Right cardiac atrium (tissue), 5 donors: Measurements from ENCODE around the gene RASGRP1. TPM values are rescaled to one million over a fixed set of nuclear protein-coding genes. Genes with fewer than 3 reads are reported as not detected.

ENCODE experiments used
- ATAC-seq, 2 donors: fragments of 200-7000 bp; cut with Tn5 transposase; one replicate each; pipeline versions ENCODE4 v1.8.0 to v1.9.1; 2020; ENCODE audit warnings: moderate library complexity in 2 of 2, mild to moderate bottlenecking in 1 of 2
- DNase-seq, 3 donors: peaks; one replicate each; pipeline ENCODE4 v3.0.0-alpha.2; 2020
- H3K27ac ChIP-seq: one replicate; pipeline ENCODE4 v1.5.1; 2013; ENCODE audit warnings: mild to moderate bottlenecking, low read length, control low read depth, moderate library complexity
- H3K27me3 ChIP-seq: one replicate; pipeline ENCODE4 v1.6.1; 2013; ENCODE audit not compliant: control insufficient read depth, insufficient read depth
- H3K4me1 ChIP-seq: one replicate; pipeline ENCODE4 v1.6.1; 2013; ENCODE audit warnings: low read length; ENCODE audit not compliant: control insufficient read depth, insufficient read depth
- H3K4me3 ChIP-seq: one replicate; pipeline ENCODE4 v1.5.1; 2013; ENCODE audit warnings: low read length, control low read depth
- H3K9me3 ChIP-seq: one replicate; pipeline ENCODE4 v1.6.1; 2013; ENCODE audit warnings: low read length; ENCODE audit not compliant: control insufficient read depth
- WGBS: extraction: QIAGEN DNeasy Blood & Tissue Kit; methylation state at CpG from one replicate; pipeline ENCODE4 v1.1.7; 2013; 5-methylcytosine and 5-hydroxymethylcytosine counted together
- intact Hi-C, 4 donors: fragments of 100-400 bp; cut with DNase I; formaldehyde crosslinking; loops; one replicate each; pipeline versions ENCODE4 v1.11.0 to v1.14.0; 2022 to 2023
- polyA plus RNA-seq: library from polyadenylated mRNA; stranded (reverse); fragments of 200-250 nt; gene quantifications from one replicate; pipeline ENCODE4 v1.2.3, GENCODE V29; 2013
- total RNA-seq, 4 donors: library from RNA; stranded (reverse); fragmentation: NEBNext Ultra II Directional; extraction: Animal tissue kit (Norgen Biotek cat#: 25700); gene quantifications; one replicate each; pipeline ENCODE4 v1.2.1, GENCODE V29; 2021
- donor health status: healthy with polysubstance abuse.
- donor health status: DM: no; HTN: yes; CAD: no.
- donor health status: DM: no; HTN: no; CAD: no.
- donor health status: DM: no; HTN: yes; CAD: no; lungs with severe emphysema.
- donor health status: DM: yes; HTN: yes; CAD: no.

Gene RASGRP1
- total and polyA plus RNA-seq, 5 donors: 0.43 to 3.5 (median 1.4) TPM

GRCh38 chr15:38521316-38521715 lies 43.3 kb downstream of the RASGRP1 start:
- intact Hi-C loops: no loop called here
- no peak for ATAC-seq
- no peak overlapping the region for H3K27ac ChIP-seq
- no peak overlapping the region for H3K4me3 ChIP-seq
- no peaks in the 10 kb centered on the region for H3K4me1 ChIP-seq
- H3K27me3 ChIP-seq: no peaks in the 10 kb centered on the region
- DNase-seq: no peak
- no peaks in the 10 kb centered on the region for H3K9me3 ChIP-seq
- WGBS: 70% methylated on average over 5 of the region's 5 CpGs

GRCh38 chr15:38520035-38520434 lies 44.6 kb downstream of the RASGRP1 start:
- ATAC-seq (no peak), DNase-seq (no peak)
- H3K4me1 ChIP-seq: no peaks in the 10 kb centered on the region
- H3K4me3 ChIP-seq: no peak overlapping the region
- no peaks in the 10 kb centered on the region for H3K27me3 ChIP-seq
- H3K9me3 ChIP-seq: no peaks in the 10 kb centered on the region
- 81% methylated on average over 3 of the region's 3 CpGs for WGBS
- H3K27ac ChIP-seq: no peak overlapping the region
- intact Hi-C loops: no loop called here

- Histone ChIP-seq H3K27ac (no peak overlapping the region), H3K4me3 (no peak overlapping the region), H3K9me3 (no peaks in the 10 kb centered on the region), H3K4me1 (no peaks in the 10 kb centered on the region), H3K27me3 (no peaks in the 10 kb centered on the region)
- intact Hi-C loops: no loop called here
- no peak for DNase-seq
- ATAC-seq: no peak
- 88% methylated on average over 4 of the region's 4 CpGs for WGBS
Measured at GRCh38 chr15:38518084-38518483, 46.5 kb downstream of the RASGRP1 start.

DNA sequence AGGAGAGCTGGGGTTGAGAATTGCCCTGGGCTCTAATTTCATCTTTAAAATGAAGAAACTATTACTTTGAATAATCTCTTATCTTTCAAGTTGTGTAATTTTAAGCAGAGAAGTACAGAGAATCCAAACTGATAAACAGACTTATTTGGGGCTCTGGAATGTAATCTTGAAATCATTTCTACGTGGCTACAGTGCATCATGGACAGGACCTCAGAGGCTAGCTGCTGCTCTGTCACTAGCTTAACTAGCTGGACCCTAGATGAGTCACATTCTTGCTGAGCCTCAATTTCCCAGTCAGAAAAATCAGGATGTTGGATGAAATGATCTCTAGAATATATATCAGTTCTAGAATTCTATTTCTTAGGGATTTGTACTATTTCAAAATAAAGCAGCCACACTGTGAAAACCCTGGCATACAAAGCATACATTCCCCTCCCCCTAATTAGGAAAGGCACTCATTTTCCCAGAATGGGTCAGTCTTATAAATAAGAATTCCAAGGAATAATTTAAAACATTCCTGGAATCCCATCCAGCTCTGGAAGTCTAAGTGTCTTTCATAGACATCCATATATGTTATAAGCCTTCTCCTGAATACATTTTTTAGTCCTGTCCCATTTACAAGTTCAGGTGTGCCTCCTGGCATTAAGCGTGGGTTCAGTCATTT lies 47.2 kb downstream of the RASGRP1 start:
- ATAC-seq: no peak
- intact Hi-C loops: no loop called here
- H3K27me3 ChIP-seq: no peaks in the 10 kb centered on the region

GRCh38 chr15:38516626-38517025 lies 48.0 kb downstream of the RASGRP1 start:
- intact Hi-C loops: no loop called here
- no peaks in the 10 kb centered on the region for H3K4me1 ChIP-seq
- no peak overlapping the region for H3K4me3 ChIP-seq
- H3K9me3 ChIP-seq: no peaks in the 10 kb centered on the region
- no peak overlapping the region for H3K27ac ChIP-seq
- DNase-seq (no peak), ATAC-seq (no peak)
- H3K27me3 ChIP-seq: no peaks in the 10 kb centered on the region
- WGBS: 69% methylated on average over 5 of the region's 5 CpGs

More for the DNA sequence above, 47.2 kb downstream of the RASGRP1 start:
- Histone ChIP-seq H3K4me3 (no peak overlapping the region), H3K27ac (no peak overlapping the region), H3K9me3 (no peaks in the 10 kb centered on the region), H3K4me1 (no peaks in the 10 kb centered on the region)
- WGBS: 55% methylated on average over 2 of the region's 2 CpGs
- no peak for DNase-seq

GRCh38 chr15:38514601-38515000 lies 50.0 kb downstream of the RASGRP1 start:
- no peaks in the 10 kb centered on the region for H3K9me3 ChIP-seq
- no peak overlapping the region for H3K4me3 ChIP-seq
- no peak for DNase-seq
- H3K4me1 ChIP-seq: no peaks in the 10 kb centered on the region
- no peak for ATAC-seq
- H3K27me3 ChIP-seq: no peaks in the 10 kb centered on the region
- WGBS: 46% methylated on average over 2 of the region's 2 CpGs
- H3K27ac ChIP-seq: no peak overlapping the region
- intact Hi-C loops: no loop called here

GRCh38 chr15:38512901-38513300 lies 51.7 kb downstream of the RASGRP1 start:
- Histone ChIP-seq H3K27ac (no peak overlapping the region), H3K9me3 (no peaks in the 10 kb centered on the region), H3K4me1 (no peaks in the 10 kb centered on the region), H3K27me3 (no peaks in the 10 kb centered on the region), H3K4me3 (no peak overlapping the region)
- 89% methylated on average over 1 of the region's 1 CpG for WGBS
- DNase-seq (no peak), ATAC-seq (no peak)
- intact Hi-C loops: no loop called here

DNA sequence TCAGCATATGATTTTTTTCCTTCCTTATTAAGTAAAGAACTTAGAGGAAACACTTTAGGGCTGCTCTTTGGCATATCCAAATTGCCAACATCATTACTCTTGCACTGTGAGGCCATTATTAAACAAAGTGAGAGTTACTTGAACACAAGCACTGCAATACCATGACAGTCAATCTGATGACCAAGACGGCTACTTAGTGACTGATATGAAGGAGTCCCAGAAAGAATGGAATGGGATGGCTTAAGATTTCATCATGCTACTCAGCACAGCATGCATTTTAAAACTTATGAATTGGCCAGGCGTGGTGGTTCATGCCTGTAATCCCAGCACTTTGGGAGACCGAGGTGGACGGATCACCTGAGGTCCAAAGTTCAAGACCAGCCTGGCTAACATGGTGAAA lies 55.5 kb downstream of the RASGRP1 start:
- no peaks in the 10 kb centered on the region for H3K9me3 ChIP-seq
- DNase-seq (no peak), ATAC-seq (no peak)
- H3K4me1 ChIP-seq: no peaks in the 10 kb centered on the region
- H3K27me3 ChIP-seq: no peaks in the 10 kb centered on the region
- WGBS: 89% methylated on average over 4 of the region's 4 CpGs
- H3K4me3 ChIP-seq: no peak overlapping the region
- H3K27ac ChIP-seq: no peak overlapping the region
- intact Hi-C loops: no loop called here

DNA sequence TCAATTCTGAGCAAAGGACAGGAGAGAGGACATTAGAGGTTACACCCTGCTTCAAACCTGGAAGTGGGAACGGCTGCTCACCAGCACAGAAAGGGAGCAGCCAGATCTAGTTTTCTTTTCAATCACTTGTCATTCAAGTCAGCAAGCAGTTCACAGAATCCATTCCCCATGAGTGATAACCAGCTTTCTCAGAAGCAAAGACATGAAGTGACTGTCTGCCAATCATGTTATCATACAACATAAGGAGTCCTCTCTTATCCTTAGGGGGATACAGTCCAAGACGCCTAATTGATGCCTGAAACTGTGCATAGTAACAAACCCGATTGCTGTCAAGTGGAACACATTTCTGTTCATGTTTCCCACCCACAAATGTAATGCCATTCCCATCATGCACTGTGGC lies 56.0 kb downstream of the RASGRP1 start:
- Histone ChIP-seq H3K4me1 (no peaks in the 10 kb centered on the region), H3K27ac (no peak overlapping the region), H3K9me3 (no peaks in the 10 kb centered on the region), H3K4me3 (no peak overlapping the region), H3K27me3 (no peaks in the 10 kb centered on the region)
- DNase-seq: no peak
- no peak for ATAC-seq
- intact Hi-C loops: no loop called here
- WGBS: 57% methylated on average over 3 of the region's 3 CpGs

GRCh38 chr15:38507570-38507969 lies 57.0 kb downstream of the RASGRP1 start:
- H3K4me3 ChIP-seq: no peak overlapping the region
- H3K9me3 ChIP-seq: no peaks in the 10 kb centered on the region
- intact Hi-C loops: no loop called here
- 86% methylated on average over 7 of the region's 7 CpGs for WGBS
- no peak overlapping the region for H3K27ac ChIP-seq
- DNase-seq (no peak), ATAC-seq (no peak)
- H3K27me3 ChIP-seq: no peaks in the 10 kb centered on the region
- H3K4me1 ChIP-seq: no peaks in the 10 kb centered on the region

DNA sequence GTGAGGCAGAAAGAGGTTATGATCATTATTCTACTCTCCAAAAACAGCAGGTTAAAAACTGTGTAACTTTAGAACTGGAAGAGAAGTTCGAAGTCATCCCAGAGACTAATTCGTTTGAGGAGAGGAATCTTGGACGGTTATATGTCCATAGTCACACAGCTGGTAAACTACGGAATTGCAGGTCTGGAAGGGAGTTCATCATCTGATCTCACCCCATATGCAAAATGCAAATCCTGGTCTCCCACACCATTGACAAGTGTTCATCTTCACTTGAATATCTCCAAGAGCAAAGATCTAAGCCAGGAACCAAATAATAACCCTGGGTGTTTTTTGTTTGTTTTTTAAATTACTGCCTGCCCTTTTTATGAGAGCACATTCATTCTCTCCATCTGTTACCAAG lies 57.6 kb downstream of the RASGRP1 start:
- WGBS: 79% methylated on average over 4 of the region's 4 CpGs
- intact Hi-C loops: no loop called here
- no peaks in the 10 kb centered on the region for H3K9me3 ChIP-seq
- H3K4me3 ChIP-seq: no peak overlapping the region
- H3K27ac ChIP-seq: no peak overlapping the region
- ATAC-seq (no peak), DNase-seq (no peak)
- no peaks in the 10 kb centered on the region for H3K4me1 ChIP-seq
- H3K27me3 ChIP-seq: no peaks in the 10 kb centered on the region
